GM12878 (cell line): ENCODE measurements around the gene ZNF425. TPM values are rescaled to one million over a fixed set of nuclear protein-coding genes. Genes with fewer than 3 reads are reported as not detected.

Experiments used
- ATAC-seq: fragments of 200-7000 bp; cut with Tn5 transposase; 3 replicates; pipeline ENCODE4 v1.9.1; 2020; ENCODE audit warnings: mild to moderate bottlenecking, moderate library complexity
- BruUV-seq: library from RNA; stranded (reverse); fragments of 400-500 nt; replicated peaks from 2 replicates; lab custom pipeline; 2021; lab: Mats Ljungman, UMichigan
- CTCF ChIA-PET: fragments of 300-600 bp; sonication (Branson Sonifier 250); formaldehyde crosslinking; extraction: SDS; loops from one replicate; lab custom pipeline; 2021; ENCODE audit warnings: inconsistent platforms; lab: Yijun Ruan, JAX
- POLR2A ChIA-PET: fragments of 350-600 bp; formaldehyde crosslinking; extraction: SDS; loops from one replicate; lab custom pipeline; 2021; ENCODE audit warnings: inconsistent platforms; lab: Charles Lee
- RAD21 ChIA-PET: fragments of 300-600 bp; sonication (Branson Sonifier 250); formaldehyde crosslinking; loops from one replicate; lab custom pipeline; 2023; ENCODE audit warnings: antibody characterized with exemption; ENCODE audit not compliant: unreplicated experiment; lab: Charles Lee
- SMC1A ChIA-PET: fragments of 300-600 bp; sonication (Branson Sonifier 250); formaldehyde crosslinking; loops from one replicate; lab custom pipeline; 2023; ENCODE audit not compliant: unreplicated experiment, uncharacterized antibody; lab: Charles Lee
- DNase-seq: peaks from one replicate; pipeline ENCODE4 v3.0.0-alpha.2; 2011; ENCODE audit warnings: low read depth, low spot score
- FAIRE-seq: peaks from 3 replicates; lab custom pipeline; 2011; peaks lifted over from hg19 to GRCh38; lab: Jason Lieb, UNC
- H2AFZ ChIP-seq: 2 replicates; pipeline ENCODE4 v1.6.0; 2011; ENCODE audit warnings: low read depth, low read length, control low read depth; ENCODE audit not compliant: control insufficient read depth
- H3K27ac ChIP-seq: 2 replicates; pipeline ENCODE4 v1.5.1; 2011; ENCODE audit warnings: control low read depth; ENCODE audit not compliant: control insufficient read depth, insufficient read depth
- H3K27me3 ChIP-seq, 2 experiments: replicated peaks in 1 of 2; 2 replicates each; pipeline versions ENCODE4 v1.6.0 to v1.6.1; 2011; ENCODE audit warnings: low read length in 1 of 2; ENCODE audit not compliant: control insufficient read depth in 2 of 2, insufficient read depth in 2 of 2
- H3K36me3 ChIP-seq, 2 experiments: 2 replicates each; pipeline ENCODE4 v1.5.1; 2011; ENCODE audit warnings: low read length in 1 of 2; ENCODE audit not compliant: control insufficient read depth in 2 of 2, insufficient read depth in 2 of 2
- H3K4me1 ChIP-seq: 2 replicates; pipeline ENCODE4 v1.6.1; 2011; ENCODE audit warnings: mild to moderate bottlenecking, low read length, moderate library complexity, mixed read lengths; ENCODE audit not compliant: control insufficient read depth, insufficient read depth
- H3K4me2 ChIP-seq: 2 replicates; pipeline ENCODE4 v1.6.0; 2011; ENCODE audit warnings: control low read depth; ENCODE audit not compliant: control insufficient read depth, insufficient read depth
- H3K4me3 ChIP-seq: fragments of 200-600 bp; sonication (generic); 2 replicates; pipeline ENCODE4 v1.5.1; 2016
- H3K79me2 ChIP-seq: 2 replicates; pipeline ENCODE4 v1.6.0; 2011; ENCODE audit warnings: low read length; ENCODE audit not compliant: control insufficient read depth, insufficient read depth
- H3K9ac ChIP-seq: 2 replicates; pipeline ENCODE4 v1.8.0; 2011; ENCODE audit warnings: low read length, control low read depth, mixed read lengths; ENCODE audit not compliant: control insufficient read depth, insufficient read depth
- H3K9me3 ChIP-seq: replicated peaks from 3 replicates; pipeline ENCODE4 v1.5.1; 2011; ENCODE audit warnings: mild to moderate bottlenecking, low read length; ENCODE audit not compliant: control insufficient read depth, insufficient read depth
- H4K20me1 ChIP-seq: 2 replicates; pipeline ENCODE4 v1.6.0; 2011; ENCODE audit not compliant: control insufficient read depth, insufficient read depth
- EGR1 ChIP-seq, 2 experiments: IDR thresholded peaks; 1 replicate in 1 of 2; 2 replicates in 1 of 2; pipeline ENCODE4 v1.6.1; 2011 to 2012; ENCODE audit warnings: low read depth in 2 of 2, low read length in 2 of 2, borderline replicate concordance in 1 of 2, mild to moderate bottlenecking in 1 of 2, moderate library complexity in 1 of 2
- JUNB ChIP-seq: IDR thresholded peaks from 2 replicates; pipeline ENCODE4 v1.6.1; 2016; ENCODE audit warnings: antibody characterized with exemption, mild to moderate bottlenecking
- NFYA ChIP-seq: IDR thresholded peaks from 2 replicates; pipeline ENCODE4 v1.6.1; 2011; ENCODE audit warnings: low read depth, mild to moderate bottlenecking, low read length, improper control_type of control experiment, borderline replicate concordance
- PKNOX1 ChIP-seq: fragments of 450-650 bp; IDR thresholded peaks from 2 replicates; pipeline ENCODE4 v1.6.1; 2016; ENCODE audit warnings: mild to moderate bottlenecking
- POLR2AphosphoS2 ChIP-seq: IDR thresholded peaks from 2 replicates; pipeline ENCODE4 v1.6.1; 2011; ENCODE audit warnings: low read depth, mild to moderate bottlenecking, low read length, improper control_type of control experiment, moderate library complexity
- RAD51 ChIP-seq: fragments of 450-650 bp; IDR thresholded peaks from 2 replicates; pipeline ENCODE4 v1.6.1; 2016; ENCODE audit warnings: moderate library complexity, mild to moderate bottlenecking, inconsistent platforms
- RCOR1 ChIP-seq: conservative IDR thresholded peaks from 2 replicates; pipeline ENCODE4 v1.6.1; 2012; ENCODE audit warnings: low read depth, low read length, improper control_type of control experiment
- SIN3A ChIP-seq: IDR thresholded peaks from 2 replicates; pipeline ENCODE4 v1.6.1; 2012; ENCODE audit warnings: low read depth, low read length, improper control_type of control experiment
- ZZZ3 ChIP-seq: IDR thresholded peaks from 2 replicates; pipeline ENCODE4 v1.6.1; 2011; ENCODE audit warnings: low read depth; ENCODE audit not compliant: control insufficient read depth, insufficient read length
- WGBS: methylation state at CpG from one replicate; pipeline ENCODE4 v1.1.6; 2016; ENCODE audit warnings: low lambda C conversion rate; ENCODE audit not compliant: insufficient replicate concordance, insufficient coverage; ENCODE audit errors: missing lambda C conversion rate; 5-methylcytosine and 5-hydroxymethylcytosine counted together
- in situ Hi-C: fragments of 300-500 bp; cut with MboI; formaldehyde crosslinking; loops from 9 replicates; pipeline ENCODE4 v1.14.3; 2018; ENCODE audit warnings: mixed read lengths
- intact Hi-C: fragments of 100-400 bp; cut with micrococcal nuclease; formaldehyde crosslinking; loops from one replicate; pipeline ENCODE4 v1.14.2; 2022; ENCODE audit not compliant: unreplicated experiment
- polyA plus RNA-seq, 11 experiments: library from polyadenylated mRNA; depleted of rRNA in 4 of 11; unstranded in 6 of 11; stranded (reverse) in 5 of 11; fragments of >200 nt; fragmentation: Nextera tagmentation in 4 of 11; fragmentation: Illumina TruSeq in 1 of 11; extraction: Ambion mirVana in 4 of 11; extraction: Trizol in 1 of 11; gene quantifications; 1 replicate in 1 of 11; 2 replicates in 10 of 11; pipeline versions ENCODE4 v1.2.1 to v1.2.3, GENCODE V29; 2011 to 2016; ENCODE audit warnings: inconsistent platforms in 2 of 11, missing spikeins in 2 of 11, low read depth in 1 of 11
- total RNA-seq, 4 experiments: library from RNA; depleted of rRNA in 3 of 4; stranded (reverse); fragments of >200 nt in 3 of 4; fragmentation: Illumina TruSeq in 1 of 4; extraction: Trizol in 1 of 4; gene quantifications; 2 replicates each; pipeline versions ENCODE4 v1.2.1 to v1.2.3, GENCODE V29; 2013 to 2021
- TF ChIP-seq, protein P1 (sequence below): fragments of 450-650 bp; IDR thresholded peaks from 2 replicates; pipeline ENCODE4 v1.6.1; 2017; ENCODE audit warnings: mild to moderate bottlenecking, low read depth, inconsistent platforms; ENCODE audit not compliant: poor library complexity, severe bottlenecking
- TF ChIP-seq, protein P2 (sequence below): fragments of 450-650 bp; IDR thresholded peaks from 2 replicates; pipeline ENCODE4 v1.6.1; 2017; ENCODE audit warnings: mild to moderate bottlenecking

Gene ZNF425
- total and polyA plus RNA-seq, 10 of the 15 experiments (the other 5 are each of a cell fraction or from before 2014, with no cell fraction given), result 0.19 to 1.8 (median 0.91) TPM

DNA sequence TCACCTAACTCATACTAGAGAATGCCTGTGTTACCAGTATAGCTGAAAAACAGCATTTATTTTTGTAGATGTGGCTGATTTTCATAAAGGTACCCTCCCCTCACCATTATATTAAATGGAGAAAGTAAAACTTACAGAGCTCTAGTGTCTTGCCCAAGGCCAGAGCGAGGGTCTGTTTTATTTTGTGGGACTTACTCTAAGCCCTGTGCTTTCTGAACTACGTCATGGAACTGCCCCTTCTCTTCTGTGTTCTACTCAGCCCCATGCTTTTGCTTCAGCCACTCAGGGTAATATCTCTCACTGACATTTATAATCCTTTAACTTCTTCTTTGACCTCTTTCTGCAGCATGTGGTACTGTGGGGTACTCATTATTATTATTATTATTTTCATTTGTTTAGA, 25.3 kb downstream of the ZNF425 start (continued):
- no peak for TF ChIP-seq PKNOX1

DNA sequence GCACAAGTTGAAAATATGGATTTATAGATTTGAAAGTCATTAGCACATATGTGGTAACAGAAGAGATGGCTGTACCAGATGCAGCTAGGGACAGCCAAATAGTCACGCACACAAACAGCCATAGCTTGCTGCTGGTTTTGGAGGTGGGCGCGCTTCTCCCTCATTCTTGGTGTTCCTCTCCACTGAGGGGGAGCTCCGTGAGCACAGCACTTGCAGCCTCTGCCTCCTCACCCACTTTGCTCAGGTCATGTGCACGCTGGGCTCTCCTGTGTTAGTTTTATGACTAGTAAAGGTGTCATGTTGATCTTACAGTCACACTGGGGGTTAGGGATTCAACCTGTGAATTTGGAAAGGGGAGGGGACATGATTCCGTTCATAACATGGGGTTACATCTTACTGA, 27.1 kb downstream of the ZNF425 start:
- SMC1A ChIA-PET, result no interaction called here
- no peaks in the 10 kb centered on the region for H3K27me3 ChIP-seq
- no peak for TF ChIP-seq POLR2AphosphoS2
- ATAC-seq (no peak), DNase-seq (no peak), FAIRE-seq (no peak)
- H3K27ac ChIP-seq, result no peak overlapping the region
- no peak overlapping the region for H3K4me3 ChIP-seq
- H4K20me1 ChIP-seq, result no peaks in the 10 kb centered on the region
- no TSS peak for BruUV-seq
- no peak overlapping the region for H2AFZ ChIP-seq
- no peaks in the 10 kb centered on the region for H3K9me3 ChIP-seq
- no peaks in the 10 kb centered on the region for H3K4me1 ChIP-seq
- WGBS, result 74% methylated on average over 6 of the region's 6 CpGs
- CTCF ChIA-PET, result no interaction called here
- H3K9ac ChIP-seq, result no peak overlapping the region
- no peak overlapping the region for H3K4me2 ChIP-seq
- RAD21 ChIA-PET, result no interaction called here
- intact Hi-C loops (no loop called here), in situ Hi-C loops (no loop called here)
- POLR2A ChIA-PET, result no interaction called here
- no peaks in the 10 kb centered on the region for H3K36me3 ChIP-seq
- H3K79me2 ChIP-seq, result no peaks in the 10 kb centered on the region

DNA sequence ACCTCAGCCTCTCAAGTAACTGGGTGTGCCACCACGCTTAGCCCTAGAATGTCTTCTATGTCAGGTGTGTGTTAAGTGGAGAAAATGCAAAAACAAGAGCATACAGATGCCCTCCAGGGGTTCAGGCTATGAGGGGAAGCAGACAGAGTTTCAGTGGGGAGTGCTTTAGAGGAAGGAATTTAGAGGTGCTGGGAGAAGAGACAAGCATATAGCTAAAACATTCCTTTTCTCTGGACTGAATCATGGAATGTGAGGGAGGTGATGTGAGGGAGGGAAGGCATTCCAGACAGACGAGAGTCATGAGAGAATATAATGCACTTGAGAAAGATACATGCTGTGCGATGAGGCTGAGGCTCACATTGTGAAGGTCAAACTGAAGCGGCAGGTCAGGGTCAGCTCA, 29.0 kb downstream of the ZNF425 start:
- CTCF ChIA-PET, result no interaction called here
- Histone ChIP-seq H3K9me3 (no peaks in the 10 kb centered on the region), H2AFZ (no peak overlapping the region), H3K4me1 (peaks cover 6% of the 10 kb centered on the region; the same call in 1 of the 2 replicates), H3K79me2 (no peaks in the 10 kb centered on the region), H3K27ac (no peak overlapping the region), H3K4me3 (no peak overlapping the region), H3K4me2 (no peak overlapping the region), H3K27me3 (no peaks in the 10 kb centered on the region), H3K9ac (no peak overlapping the region), H3K36me3 (no peaks in the 10 kb centered on the region), H4K20me1 (no peaks in the 10 kb centered on the region)
- POLR2A ChIA-PET, result interaction anchor here (1.4 kb wide), 1 partner anchor 68 kb away, joined by 3 read pairs; no protein-coding TSS in a partner anchor
- no TSS peak for BruUV-seq
- in situ Hi-C loops, result no loop called here
- RAD21 ChIA-PET, result no interaction called here
- SMC1A ChIA-PET, result no interaction called here
- WGBS, result 66% methylated on average over 4 of the region's 4 CpGs
- DNase-seq (no peak), ATAC-seq (no peak), FAIRE-seq (no peak)
- intact Hi-C loops, result no loop called here
- TF ChIP-seq JUNB (no peak), SIN3A (no peak), RAD51 (no peak), EGR1 (IDR thresholded peaks at IDR 0.05; ENCODE audit: borderline replicate concordance in 1 of 2, low read depth in 2 of 2, low read length in 2 of 2) (no peak), ZZZ3 (no peak), NFYA (no peak), RCOR1 (no peak), POLR2AphosphoS2 (no peak)
- TF ChIP-seq, protein P1, sequence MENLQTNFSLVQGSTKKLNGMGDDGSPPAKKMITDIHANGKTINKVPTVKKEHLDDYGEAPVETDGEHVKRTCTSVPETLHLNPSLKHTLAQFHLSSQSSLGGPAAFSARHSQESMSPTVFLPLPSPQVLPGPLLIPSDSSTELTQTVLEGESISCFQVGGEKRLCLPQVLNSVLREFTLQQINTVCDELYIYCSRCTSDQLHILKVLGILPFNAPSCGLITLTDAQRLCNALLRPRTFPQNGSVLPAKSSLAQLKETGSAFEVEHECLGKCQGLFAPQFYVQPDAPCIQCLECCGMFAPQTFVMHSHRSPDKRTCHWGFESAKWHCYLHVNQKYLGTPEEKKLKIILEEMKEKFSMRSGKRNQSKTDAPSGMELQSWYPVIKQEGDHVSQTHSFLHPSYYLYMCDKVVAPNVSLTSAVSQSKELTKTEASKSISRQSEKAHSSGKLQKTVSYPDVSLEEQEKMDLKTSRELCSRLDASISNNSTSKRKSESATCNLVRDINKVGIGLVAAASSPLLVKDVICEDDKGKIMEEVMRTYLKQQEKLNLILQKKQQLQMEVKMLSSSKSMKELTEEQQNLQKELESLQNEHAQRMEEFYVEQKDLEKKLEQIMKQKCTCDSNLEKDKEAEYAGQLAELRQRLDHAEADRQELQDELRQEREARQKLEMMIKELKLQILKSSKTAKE, result no peak
- TF ChIP-seq, protein P2, sequence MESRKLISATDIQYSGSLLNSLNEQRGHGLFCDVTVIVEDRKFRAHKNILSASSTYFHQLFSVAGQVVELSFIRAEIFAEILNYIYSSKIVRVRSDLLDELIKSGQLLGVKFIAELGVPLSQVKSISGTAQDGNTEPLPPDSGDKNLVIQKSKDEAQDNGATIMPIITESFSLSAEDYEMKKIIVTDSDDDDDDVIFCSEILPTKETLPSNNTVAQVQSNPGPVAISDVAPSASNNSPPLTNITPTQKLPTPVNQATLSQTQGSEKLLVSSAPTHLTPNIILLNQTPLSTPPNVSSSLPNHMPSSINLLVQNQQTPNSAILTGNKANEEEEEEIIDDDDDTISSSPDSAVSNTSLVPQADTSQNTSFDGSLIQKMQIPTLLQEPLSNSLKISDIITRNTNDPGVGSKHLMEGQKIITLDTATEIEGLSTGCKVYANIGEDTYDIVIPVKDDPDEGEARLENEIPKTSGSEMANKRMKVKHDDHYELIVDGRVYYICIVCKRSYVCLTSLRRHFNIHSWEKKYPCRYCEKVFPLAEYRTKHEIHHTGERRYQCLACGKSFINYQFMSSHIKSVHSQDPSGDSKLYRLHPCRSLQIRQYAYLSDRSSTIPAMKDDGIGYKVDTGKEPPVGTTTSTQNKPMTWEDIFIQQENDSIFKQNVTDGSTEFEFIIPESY, result no peak
